ENCODE results near the gene THAP9.
"Not testable (repeated sequence)": the region's sequence is repeated elsewhere in the genome, so short reads cannot be mapped to it uniquely, and the experiment has no call there.

THAP9 gene

DNA sequence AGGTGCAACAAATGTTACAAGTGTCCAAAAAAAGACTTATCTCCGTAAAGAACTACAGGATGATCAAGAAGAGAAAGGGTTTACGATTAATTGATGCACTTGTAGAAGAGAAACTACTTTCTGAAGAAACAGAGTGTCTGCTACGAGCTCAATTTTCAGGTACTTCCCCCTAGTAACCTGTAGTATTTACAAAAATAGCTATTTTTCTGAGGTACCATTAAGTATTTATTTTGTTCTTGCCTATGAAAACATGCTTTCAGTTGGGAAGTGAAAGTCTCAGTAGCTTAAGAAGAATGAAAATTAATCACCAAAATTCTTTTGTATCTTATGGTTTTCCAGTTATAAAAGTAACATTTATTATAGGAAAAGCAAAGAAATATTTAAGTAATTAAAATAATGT, 5.9 kb downstream of the THAP9 start:
- Histone ChIP-seq H3K27me3 (ENCODE audit: control insufficient read depth in 5 of 5, insufficient read depth in 4 of 5, low read length in 5 of 5) (no peaks in the 10 kb centered on the region), H3K4me1 (ENCODE audit: control insufficient read depth in 5 of 5, insufficient read depth in 5 of 5, low read length in 5 of 5) (peaks cover 0 to 5% (median 2%) of the 10 kb centered on the region in 5 donors), H3K9ac (ENCODE audit: low read length in 5 of 5) (no peak overlapping the region), H3K9me3 (ENCODE audit: control insufficient read depth in 5 of 5, low read length in 5 of 5) (no peaks in the 10 kb centered on the region), H3K27ac (ENCODE audit: low read depth, low read length) (no peak overlapping the region), H3K4me3 (ENCODE audit: low read depth in 1 of 5, low read length in 5 of 5) (no peak overlapping the region), H3K36me3 (ENCODE audit: control insufficient read depth in 5 of 5, insufficient read depth in 5 of 5, low read length in 5 of 5) (peaks cover 3 to 28% (median 13%) of the 10 kb centered on the region in 5 donors)

GRCh38 chr4:82909326-82909725, 8.8 kb downstream of the THAP9 start:
- H3K9ac ChIP-seq (ENCODE audit: low read length in 5 of 5) = no peak overlapping the region

DNA sequence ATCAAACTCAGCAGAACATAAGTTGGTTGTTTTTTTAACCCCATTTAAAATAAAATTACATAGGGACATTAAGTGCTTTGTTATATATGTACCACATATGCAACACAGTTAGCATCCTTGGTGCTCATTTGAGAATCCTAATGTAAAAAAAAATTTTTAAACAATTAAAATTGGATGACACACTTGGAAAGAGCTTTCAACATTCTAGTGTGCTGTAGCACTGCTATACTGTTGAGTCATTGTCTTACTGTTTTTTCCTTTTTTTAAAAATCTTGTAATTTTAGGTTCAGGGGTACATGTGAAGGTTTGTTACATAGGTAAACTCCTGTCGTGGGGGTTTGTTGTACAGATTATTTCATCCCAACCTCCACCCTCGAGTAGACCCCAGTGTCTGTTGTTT, 12.8 kb downstream of the THAP9 start:
- Histone ChIP-seq H3K36me3 (ENCODE audit: control insufficient read depth in 5 of 5, insufficient read depth in 5 of 5, low read length in 5 of 5) (peaks cover 8 to 25% (median 15%) of the 10 kb centered on the region in 5 donors), H3K9ac (ENCODE audit: low read length in 5 of 5) (no peak overlapping the region), H3K4me1 (ENCODE audit: control insufficient read depth in 5 of 5, insufficient read depth in 5 of 5, low read length in 5 of 5) (no peaks in the 10 kb centered on the region), H3K27me3 (ENCODE audit: control insufficient read depth in 5 of 5, insufficient read depth in 4 of 5, low read length in 5 of 5) (no peaks in the 10 kb centered on the region), H3K9me3 (ENCODE audit: control insufficient read depth in 5 of 5, low read length in 5 of 5) (no peaks in the 10 kb centered on the region), H3K27ac (ENCODE audit: low read depth, low read length) (no peak overlapping the region), H3K4me3 (ENCODE audit: low read depth in 1 of 5, low read length in 5 of 5) (no peak overlapping the region)

More at GRCh38 chr4:82909326-82909725, 8.8 kb downstream of the THAP9 start:
- Histone ChIP-seq H3K4me1 (ENCODE audit: control insufficient read depth in 5 of 5, insufficient read depth in 5 of 5, low read length in 5 of 5) (no peaks in the 10 kb centered on the region), H3K36me3 (ENCODE audit: control insufficient read depth in 5 of 5, insufficient read depth in 5 of 5, low read length in 5 of 5) (peaks cover 3 to 28% (median 13%) of the 10 kb centered on the region in 5 donors), H3K27me3 (ENCODE audit: control insufficient read depth in 5 of 5, insufficient read depth in 4 of 5, low read length in 5 of 5) (no peaks in the 10 kb centered on the region), H3K27ac (ENCODE audit: low read depth, low read length) (no peak overlapping the region), H3K4me3 (ENCODE audit: low read depth in 1 of 5, low read length in 5 of 5) (no peak overlapping the region), H3K9me3 (ENCODE audit: control insufficient read depth in 5 of 5, low read length in 5 of 5) (no peaks in the 10 kb centered on the region)

DNA sequence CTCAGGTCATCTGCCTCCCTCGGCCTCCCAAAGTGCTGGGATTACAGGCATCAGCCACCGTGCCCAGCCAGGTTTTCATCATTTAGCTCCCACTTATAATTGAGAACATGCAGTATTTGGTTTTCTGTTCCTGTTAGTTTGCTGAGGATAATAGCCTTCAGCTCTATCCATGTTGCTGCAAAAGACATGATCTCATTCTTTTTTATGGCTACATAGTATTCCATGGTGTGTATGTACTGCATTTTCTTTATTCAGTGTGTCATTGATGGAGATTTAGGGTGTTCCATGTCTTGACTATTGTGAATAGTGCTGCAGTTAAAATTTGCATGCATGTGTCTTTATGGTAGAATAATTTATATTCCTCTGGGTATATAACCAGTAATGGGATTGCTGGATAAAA, 13.4 kb downstream of the THAP9 start:
- not testable (repeated sequence) for H3K9me3 ChIP-seq (ENCODE audit: control insufficient read depth in 5 of 5, low read length in 5 of 5); H3K4me1 ChIP-seq (ENCODE audit: control insufficient read depth in 5 of 5, insufficient read depth in 5 of 5, low read length in 5 of 5)

DNA sequence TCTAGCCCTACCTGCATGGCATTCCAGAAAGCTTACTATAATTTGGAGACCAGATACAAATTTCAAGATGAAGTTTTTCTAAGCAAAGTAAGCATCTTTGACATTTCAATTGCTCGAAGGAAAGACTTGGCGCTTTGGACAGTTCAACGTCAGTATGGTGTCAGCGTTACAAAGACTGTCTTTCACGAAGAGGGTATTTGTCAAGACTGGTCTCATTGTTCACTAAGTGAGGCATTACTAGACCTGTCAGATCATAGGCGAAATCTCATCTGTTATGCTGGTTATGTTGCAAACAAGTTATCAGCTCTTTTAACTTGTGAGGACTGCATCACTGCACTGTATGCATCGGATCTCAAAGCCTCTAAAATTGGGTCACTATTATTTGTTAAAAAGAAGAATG, 17.6 kb downstream of the THAP9 start:
- H3K27ac ChIP-seq (ENCODE audit: low read depth, low read length) = no peak overlapping the region
- no peaks in the 10 kb centered on the region for H3K9me3 ChIP-seq (ENCODE audit: control insufficient read depth in 5 of 5, low read length in 5 of 5)
- H3K27me3 ChIP-seq (ENCODE audit: control insufficient read depth in 5 of 5, insufficient read depth in 4 of 5, low read length in 5 of 5) = no peaks in the 10 kb centered on the region
- H3K4me3 ChIP-seq (ENCODE audit: low read depth in 1 of 5, low read length in 5 of 5) = no peak overlapping the region
- no peak overlapping the region for H3K9ac ChIP-seq (ENCODE audit: low read length in 5 of 5)
- H3K36me3 ChIP-seq (ENCODE audit: control insufficient read depth in 5 of 5, insufficient read depth in 5 of 5, low read length in 5 of 5) = peaks cover 8 to 15% (median 12%) of the 10 kb centered on the region in 5 donors
- H3K4me1 ChIP-seq (ENCODE audit: control insufficient read depth in 5 of 5, insufficient read depth in 5 of 5, low read length in 5 of 5) = peaks cover 0 to 8% (median 5%) of the 10 kb centered on the region in 5 donors

More for the DNA sequence above, 13.4 kb downstream of the THAP9 start:
- not testable (repeated sequence) for H3K27ac ChIP-seq (ENCODE audit: low read depth, low read length); H3K9ac ChIP-seq (ENCODE audit: low read length in 5 of 5); H3K27me3 ChIP-seq (ENCODE audit: control insufficient read depth in 5 of 5, insufficient read depth in 4 of 5, low read length in 5 of 5); H3K4me3 ChIP-seq (ENCODE audit: low read depth in 1 of 5, low read length in 5 of 5)
- peaks cover 8 to 21% (median 15%) of the 10 kb centered on the region in 5 donors for H3K36me3 ChIP-seq (ENCODE audit: control insufficient read depth in 5 of 5, insufficient read depth in 5 of 5, low read length in 5 of 5)

DNA sequence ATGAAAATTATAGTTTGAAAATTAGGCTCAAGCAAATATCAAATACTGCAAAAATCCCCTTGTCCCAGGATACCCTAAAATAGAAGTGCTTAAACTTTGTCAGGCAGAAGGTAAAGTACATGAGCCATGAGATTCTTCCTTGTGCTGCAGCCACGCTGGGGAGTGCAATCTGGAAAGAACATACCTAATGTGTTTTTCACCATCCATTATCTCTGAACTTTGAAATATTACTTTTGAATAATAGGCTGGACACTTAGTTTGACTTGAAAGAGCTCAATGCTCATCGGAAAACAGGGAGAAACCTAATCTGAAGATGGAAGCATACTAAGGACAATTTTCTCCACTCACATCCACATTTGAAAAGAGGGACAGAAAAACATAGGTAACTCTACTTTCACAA, 18.9 kb downstream of the THAP9 start:
- H3K9ac ChIP-seq (ENCODE audit: low read length in 5 of 5) = no peak overlapping the region
- H3K27ac ChIP-seq (ENCODE audit: low read depth, low read length) = no peak overlapping the region
- H3K4me3 ChIP-seq (ENCODE audit: low read depth in 1 of 5, low read length in 5 of 5) = no peak overlapping the region
- H3K36me3 ChIP-seq (ENCODE audit: control insufficient read depth in 5 of 5, insufficient read depth in 5 of 5, low read length in 5 of 5) = peaks cover 8 to 15% (median 12%) of the 10 kb centered on the region in 5 donors
- no peaks in the 10 kb centered on the region for H3K9me3 ChIP-seq (ENCODE audit: control insufficient read depth in 5 of 5, low read length in 5 of 5)
- H3K27me3 ChIP-seq (ENCODE audit: control insufficient read depth in 5 of 5, insufficient read depth in 4 of 5, low read length in 5 of 5) = no peaks in the 10 kb centered on the region
- peaks cover 0 to 8% (median 5%) of the 10 kb centered on the region in 5 donors for H3K4me1 ChIP-seq (ENCODE audit: control insufficient read depth in 5 of 5, insufficient read depth in 5 of 5, low read length in 5 of 5)

- H3K4me1 ChIP-seq (ENCODE audit: control insufficient read depth in 5 of 5, insufficient read depth in 5 of 5, low read length in 5 of 5) = peaks cover 0 to 8% (median 5%) of the 10 kb centered on the region in 5 donors
- H3K36me3 ChIP-seq (ENCODE audit: control insufficient read depth in 5 of 5, insufficient read depth in 5 of 5, low read length in 5 of 5) = peaks cover 8 to 14% (median 12%) of the 10 kb centered on the region in 5 donors
- no peak overlapping the region for H3K4me3 ChIP-seq (ENCODE audit: low read depth in 1 of 5, low read length in 5 of 5)
- no peak overlapping the region for H3K27ac ChIP-seq (ENCODE audit: low read depth, low read length)
- no peak overlapping the region for H3K9ac ChIP-seq (ENCODE audit: low read length in 5 of 5)
- H3K9me3 ChIP-seq (ENCODE audit: control insufficient read depth in 5 of 5, low read length in 5 of 5) = no peaks in the 10 kb centered on the region
- H3K27me3 ChIP-seq (ENCODE audit: control insufficient read depth in 5 of 5, insufficient read depth in 4 of 5, low read length in 5 of 5) = no peaks in the 10 kb centered on the region
Measured at GRCh38 chr4:82921795-82922194, 21.3 kb downstream of the THAP9 start.

DNA sequence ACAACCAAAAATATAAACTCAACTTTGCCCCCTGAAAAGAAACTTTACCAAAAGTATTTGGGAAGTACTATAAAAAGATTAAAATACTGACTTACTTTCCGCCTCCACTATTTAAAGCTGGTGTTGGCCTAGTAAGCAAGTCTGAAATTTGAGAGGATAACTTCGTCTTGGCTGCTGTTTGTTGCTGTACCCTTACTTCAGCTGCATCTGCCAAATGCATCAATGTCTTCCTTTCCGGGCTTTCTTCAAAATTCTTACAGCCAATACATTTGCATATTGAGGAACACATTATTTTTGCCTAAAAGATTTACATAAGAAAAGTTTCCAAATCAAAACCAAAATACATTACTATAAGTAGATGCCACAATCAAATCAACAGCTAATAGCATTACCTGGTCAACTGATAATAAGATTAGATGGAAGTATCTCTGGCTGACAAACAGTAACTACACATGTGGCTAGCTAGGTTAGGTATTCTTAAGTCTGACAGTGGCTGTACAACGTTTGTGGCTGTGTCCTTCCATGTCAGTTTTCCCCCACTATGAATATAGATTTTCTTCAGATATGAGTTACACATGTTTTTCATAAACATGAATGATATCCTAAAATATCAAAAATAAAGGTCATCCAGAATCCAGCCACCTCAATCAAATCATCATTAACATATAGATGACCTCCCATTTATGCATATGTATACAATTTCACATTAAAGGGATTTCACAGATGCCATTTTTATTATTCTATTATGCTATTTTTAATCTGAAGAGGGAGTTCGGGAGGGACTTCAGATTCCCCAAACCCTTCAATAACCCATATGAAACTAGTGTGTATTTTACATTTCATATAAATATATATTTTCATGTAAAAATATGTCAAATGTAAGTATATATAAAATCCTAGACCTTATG, 30.6 kb downstream of the THAP9 start:
- Histone ChIP-seq H3K9me3 (ENCODE audit: control insufficient read depth in 5 of 5, low read length in 5 of 5) (no peaks in the 10 kb centered on the region), H3K36me3 (ENCODE audit: control insufficient read depth in 5 of 5, insufficient read depth in 5 of 5, low read length in 5 of 5) (peaks cover 15 to 36% (median 27%) of the 10 kb centered on the region in 5 donors), H3K4me1 (ENCODE audit: control insufficient read depth in 5 of 5, insufficient read depth in 5 of 5, low read length in 5 of 5) (no peaks in the 10 kb centered on the region), H3K4me3 (ENCODE audit: low read depth in 1 of 5, low read length in 5 of 5) (no peak overlapping the region), H3K27me3 (ENCODE audit: control insufficient read depth in 5 of 5, insufficient read depth in 4 of 5, low read length in 5 of 5) (no peaks in the 10 kb centered on the region), H3K9ac (ENCODE audit: low read length in 5 of 5) (no peak overlapping the region), H3K27ac (ENCODE audit: low read depth, low read length) (no peak overlapping the region)

DNA sequence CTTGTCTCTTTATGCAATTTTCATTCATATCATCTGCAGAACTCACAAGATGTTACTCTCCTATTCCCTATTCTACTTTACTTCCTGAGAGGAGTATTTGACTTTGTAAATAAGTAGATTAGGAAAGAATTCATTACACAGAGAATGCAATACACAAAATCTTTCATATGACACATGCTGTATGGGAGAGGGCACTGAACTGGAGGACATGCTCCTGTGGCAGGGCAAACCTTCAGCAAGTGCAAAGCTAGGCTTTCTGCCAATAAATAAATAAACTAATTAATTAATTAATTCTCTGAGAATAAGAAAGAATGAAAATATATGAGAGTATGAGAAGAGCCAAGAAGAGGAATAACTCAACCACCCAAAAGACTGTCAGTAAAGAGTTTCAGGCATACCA, 33.9 kb downstream of the THAP9 start:
- Histone ChIP-seq H3K27me3 (ENCODE audit: control insufficient read depth in 5 of 5, insufficient read depth in 4 of 5, low read length in 5 of 5) (no peaks in the 10 kb centered on the region), H3K9me3 (ENCODE audit: control insufficient read depth in 5 of 5, low read length in 5 of 5) (no peaks in the 10 kb centered on the region), H3K27ac (ENCODE audit: low read depth, low read length) (no peak overlapping the region), H3K4me3 (ENCODE audit: low read depth in 1 of 5, low read length in 5 of 5) (no peak overlapping the region), H3K9ac (ENCODE audit: low read length in 5 of 5) (no peak overlapping the region), H3K4me1 (ENCODE audit: control insufficient read depth in 5 of 5, insufficient read depth in 5 of 5, low read length in 5 of 5) (no peaks in the 10 kb centered on the region), H3K36me3 (ENCODE audit: control insufficient read depth in 5 of 5, insufficient read depth in 5 of 5, low read length in 5 of 5) (peaks cover 25 to 51% (median 45%) of the 10 kb centered on the region in 5 donors)

DNA sequence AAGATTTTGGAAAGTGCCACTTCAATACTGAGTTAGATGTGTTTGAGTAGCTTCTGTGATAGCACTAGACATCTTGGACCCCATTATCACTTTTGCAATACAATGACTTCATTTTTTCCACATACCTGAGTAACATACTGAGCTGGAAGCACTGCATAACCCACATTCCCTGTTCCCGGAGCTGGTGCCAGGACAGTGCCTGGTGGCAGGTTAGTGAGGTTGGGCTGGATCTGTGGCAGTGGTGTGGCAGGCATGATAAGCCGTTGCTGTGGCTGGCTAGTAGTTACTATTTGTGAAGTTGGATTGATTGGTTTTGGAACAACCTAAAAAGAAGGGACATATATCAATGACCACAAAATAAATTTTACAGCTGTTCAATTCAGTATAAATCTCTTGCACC, 38.9 kb downstream of the THAP9 start:
- Histone ChIP-seq H3K9ac (ENCODE audit: low read length in 5 of 5) (no peak overlapping the region), H3K9me3 (ENCODE audit: control insufficient read depth in 5 of 5, low read length in 5 of 5) (no peaks in the 10 kb centered on the region), H3K4me3 (ENCODE audit: low read depth in 1 of 5, low read length in 5 of 5) (no peak overlapping the region), H3K4me1 (ENCODE audit: control insufficient read depth in 5 of 5, insufficient read depth in 5 of 5, low read length in 5 of 5) (no peaks in the 10 kb centered on the region), H3K27ac (ENCODE audit: low read depth, low read length) (no peak overlapping the region), H3K36me3 (ENCODE audit: control insufficient read depth in 5 of 5, insufficient read depth in 5 of 5, low read length in 5 of 5) (peaks cover 21 to 45% (median 32%) of the 10 kb centered on the region in 5 donors), H3K27me3 (ENCODE audit: control insufficient read depth in 5 of 5, insufficient read depth in 4 of 5, low read length in 5 of 5) (no peaks in the 10 kb centered on the region)

All from subcutaneous abdominal adipose tissue (tissue), 5 donors.